Activated CD8-positive, alpha-beta memory T cell treated with anti-CD3 and anti-CD28 coated beads for 36 hours (primary cell): ENCODE results near the gene ALX4. TPM values are rescaled to one million over a fixed set of nuclear protein-coding genes. Genes with fewer than 3 reads are reported as not detected.

Source experiments
- CTCF ChIA-PET: fragments of 350-600 bp; sonication (Branson Sonifier 250); formaldehyde crosslinking; loops from one replicate; lab custom pipeline; 2021; ENCODE audit warnings: antibody characterized with exemption; lab: Charles Lee
- POLR2A ChIA-PET: fragments of 350-600 bp; sonication (Branson Sonifier 250); formaldehyde crosslinking; loops from one replicate; lab custom pipeline; 2021; ENCODE audit warnings: antibody characterized with exemption; lab: Charles Lee
- total RNA-seq, 2 experiments: library from RNA; stranded (reverse); gene quantifications; one replicate each; pipeline ENCODE4 v1.2.3, GENCODE V29; 2021

ALX4 gene
- not detected for total RNA-seq

GRCh38 chr11:44309478-44310205, at the start of gene ALX4:
Gene ALX4 (minus strand): TSS chr11:44310139. CDS start chr11:44310062, 77 bp downstream.
- ChIA-PET POLR2A (interaction anchor here (0.7 kb wide), 1 partner anchor 36 kb away, joined by 5 read pairs; no protein-coding TSS in a partner anchor), CTCF (interaction anchor here (1.1 kb wide), 1 partner anchor 11 kb away, joined by 3 read pairs; no protein-coding TSS in a partner anchor)

GRCh38 chr11:44359162-44359561, 49.2 kb upstream of the ALX4 start:
- ChIA-PET CTCF (no interaction called here), POLR2A (no interaction called here)

DNA sequence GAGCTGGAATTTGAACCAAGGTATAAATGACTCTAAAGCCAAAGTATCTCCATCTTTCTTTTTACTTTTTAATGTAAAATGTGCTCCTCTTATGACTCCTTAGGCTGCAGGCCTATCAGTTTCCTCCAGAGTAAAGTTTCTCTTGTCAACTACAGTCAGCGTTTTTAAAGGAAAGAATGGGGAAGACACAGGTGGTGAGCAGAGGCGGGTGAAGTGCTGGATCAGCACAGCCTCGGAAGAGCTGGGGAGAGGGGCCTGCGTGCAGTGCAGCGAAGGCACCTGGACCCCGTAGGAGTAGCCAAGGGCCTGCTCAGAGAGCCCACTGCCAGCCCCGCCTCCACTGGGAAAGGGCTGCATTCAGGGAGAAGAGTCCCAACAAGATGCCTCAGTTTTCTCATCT, 48.8 kb upstream of the ALX4 start:
- ChIA-PET CTCF (no interaction called here), POLR2A (no interaction called here)

DNA sequence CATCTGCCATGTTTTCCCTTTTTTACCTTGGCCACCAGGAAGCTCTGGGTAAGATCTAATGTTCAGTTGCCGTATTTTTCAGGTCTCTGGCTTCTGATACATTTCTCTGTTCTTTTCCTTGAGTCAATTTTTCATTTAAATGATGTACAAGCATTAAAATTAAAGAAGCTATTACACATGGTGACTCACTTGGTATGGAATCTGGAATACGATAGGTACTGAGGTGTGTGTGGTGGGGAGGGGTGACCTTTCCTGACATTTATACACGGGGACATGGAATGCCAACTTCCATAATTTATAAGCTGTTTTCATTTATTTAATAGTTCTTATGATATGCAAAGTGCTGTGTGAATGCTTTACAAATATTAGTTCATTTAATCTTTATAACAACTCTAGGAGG, 47.8 kb upstream of the ALX4 start:
- ChIA-PET CTCF (no interaction called here), POLR2A (no interaction called here)

DNA sequence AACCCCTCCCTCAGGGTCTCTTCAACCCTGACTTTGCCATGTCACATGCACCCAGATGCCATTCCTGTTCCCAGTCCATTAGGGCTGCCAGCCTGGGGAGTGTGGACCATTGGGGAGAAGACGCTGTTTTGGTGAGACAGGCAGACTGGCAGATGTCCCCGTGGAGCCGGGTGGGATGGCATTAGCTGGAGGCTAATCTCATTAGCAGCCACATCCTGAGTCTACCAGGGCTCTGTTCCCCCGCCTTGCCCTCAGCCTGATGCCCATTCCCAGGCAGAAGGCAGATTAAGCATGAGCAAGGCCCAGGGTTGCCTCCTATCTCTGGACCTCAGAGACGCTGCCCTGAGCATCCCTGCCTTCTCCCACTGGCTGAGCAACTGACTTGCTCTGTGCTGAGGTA, 46.4 kb upstream of the ALX4 start:
- ChIA-PET CTCF (no interaction called here), POLR2A (no interaction called here)

- POLR2A ChIA-PET: no interaction called here
- CTCF ChIA-PET: no interaction called here
These were observed 42.1 kb upstream of the ALX4 start for GRCh38 chr11:44351898-44352498.

DNA sequence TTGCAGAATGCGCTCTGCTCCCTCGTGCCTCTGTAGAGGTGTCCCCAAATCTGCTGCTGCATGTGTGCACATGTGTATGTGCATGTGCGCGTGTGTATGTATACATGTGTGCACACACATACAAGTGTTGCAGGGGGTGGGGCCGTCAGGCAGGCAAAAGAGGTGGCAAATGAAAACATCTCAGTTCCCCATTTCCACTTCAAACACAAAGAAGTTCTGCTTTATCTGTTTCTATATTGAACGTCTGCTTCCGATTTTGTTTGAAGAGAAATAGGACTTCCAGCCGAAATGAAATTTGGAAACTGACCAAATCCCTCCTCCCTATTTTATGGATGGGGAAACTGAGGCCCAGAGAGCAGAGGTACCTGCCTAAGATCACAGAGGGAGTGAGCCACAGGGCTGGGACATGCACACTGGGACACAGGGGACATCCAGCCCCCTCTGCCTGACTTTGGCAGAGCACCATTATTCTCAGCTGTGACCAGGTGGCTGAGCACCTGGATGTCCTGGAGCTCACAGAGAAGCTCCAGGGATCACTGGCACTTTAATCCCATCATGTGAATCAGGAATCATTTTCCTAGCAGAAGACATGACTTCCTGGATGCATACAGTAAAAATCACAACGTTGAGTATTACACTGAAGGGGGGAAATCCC, 41.2 kb upstream of the ALX4 start:
- ChIA-PET CTCF (no interaction called here), POLR2A (no interaction called here)

DNA sequence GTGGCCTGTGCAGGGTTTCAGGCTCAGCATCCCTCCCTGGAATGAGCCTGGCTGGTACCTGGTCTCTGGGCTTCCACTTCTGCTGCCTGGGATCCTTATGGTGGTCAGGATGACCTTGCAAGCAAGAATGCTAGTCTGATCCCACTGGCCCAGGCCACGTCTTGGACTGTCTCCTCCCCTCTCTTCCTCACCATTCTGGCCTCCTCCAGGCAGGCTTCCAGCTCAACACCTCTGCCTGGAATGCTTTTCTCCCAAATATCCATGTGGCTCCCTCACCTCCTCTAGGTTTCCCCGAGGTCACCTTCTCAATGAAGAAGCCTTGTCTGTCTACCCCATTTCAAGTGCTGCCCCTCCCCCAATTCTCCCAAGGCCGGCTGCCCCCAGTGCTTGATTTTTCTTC, 39.4 kb upstream of the ALX4 start:
- ChIA-PET POLR2A (no interaction called here), CTCF (no interaction called here)

- ChIA-PET POLR2A (no interaction called here), CTCF (no interaction called here)
These were observed 38.8 kb upstream of the ALX4 start for GRCh38 chr11:44348721-44349120.

GRCh38 chr11:44348114-44348513, 38.2 kb upstream of the ALX4 start:
- ChIA-PET POLR2A (no interaction called here), CTCF (no interaction called here)

- CTCF ChIA-PET: no interaction called here
- POLR2A ChIA-PET: interaction anchor here (0.5 kb wide), 1 partner anchor 118 kb away, joined by 3 read pairs; no protein-coding TSS in a partner anchor
These were observed 37.6 kb upstream of the ALX4 start for GRCh38 chr11:44347538-44347937.

DNA sequence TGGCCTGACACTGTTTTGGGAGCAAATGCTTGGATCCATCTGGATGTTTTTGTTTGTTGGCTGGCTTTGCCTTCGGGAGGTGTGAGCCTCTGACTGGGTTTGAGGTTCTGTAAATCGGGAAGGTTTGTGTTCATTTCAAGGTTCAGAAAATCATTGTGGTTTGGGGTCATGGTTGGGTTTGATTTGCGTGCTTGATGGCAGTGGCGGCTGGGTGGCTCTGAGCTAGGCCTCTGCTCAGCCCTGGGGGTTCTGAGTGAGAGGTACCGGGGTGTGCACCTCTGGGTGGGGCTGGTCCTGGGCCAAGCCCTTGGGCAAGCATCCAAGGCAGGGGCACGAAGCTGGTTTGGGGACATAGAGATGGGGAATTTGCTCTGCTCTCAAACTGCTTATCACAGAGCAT, 37.0 kb upstream of the ALX4 start:
- POLR2A ChIA-PET: interaction anchor here (0.5 kb wide), 1 partner anchor 118 kb away, joined by 3 read pairs; no protein-coding TSS in a partner anchor
- CTCF ChIA-PET: no interaction called here

GRCh38 chr11:44345781-44346180, 35.8 kb upstream of the ALX4 start:
- ChIA-PET CTCF (no interaction called here), POLR2A (interaction anchor here (0.5 to 0.7 kb wide), 2 partner anchors 17 to 36 kb away, joined by 3 to 5 read pairs; partner anchors contain the start of gene ALX4)

- POLR2A ChIA-PET: interaction anchor here (0.5 kb wide), 1 partner anchor 35 kb away, joined by 5 read pairs; the partner anchor contains the start of gene ALX4
- CTCF ChIA-PET: no interaction called here
These were observed 35.0 kb upstream of the ALX4 start for GRCh38 chr11:44344921-44345320.

DNA sequence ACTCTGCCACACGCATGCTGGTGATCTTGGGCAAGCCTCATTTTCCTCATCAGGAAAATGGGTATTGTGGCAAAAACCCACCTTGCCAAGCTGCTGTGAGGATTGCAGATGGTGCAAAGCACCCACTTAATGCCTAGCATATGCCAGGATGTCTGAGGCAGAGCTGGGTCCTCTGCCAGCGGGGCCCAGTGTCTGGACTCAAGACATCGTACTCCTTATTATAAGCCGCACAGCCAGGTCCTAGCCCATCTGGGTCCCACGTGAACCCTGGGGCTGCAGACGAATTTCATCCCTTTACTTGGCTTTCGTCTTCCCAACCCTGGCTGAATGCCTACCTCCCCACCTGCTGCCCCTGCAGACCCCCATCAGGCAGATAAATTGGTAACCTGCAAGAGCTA, 34.5 kb upstream of the ALX4 start:
- CTCF ChIA-PET: no interaction called here
- POLR2A ChIA-PET: no interaction called here

GRCh38 chr11:44343778-44344422, 34.0 kb upstream of the ALX4 start:
- POLR2A ChIA-PET: no interaction called here

DNA sequence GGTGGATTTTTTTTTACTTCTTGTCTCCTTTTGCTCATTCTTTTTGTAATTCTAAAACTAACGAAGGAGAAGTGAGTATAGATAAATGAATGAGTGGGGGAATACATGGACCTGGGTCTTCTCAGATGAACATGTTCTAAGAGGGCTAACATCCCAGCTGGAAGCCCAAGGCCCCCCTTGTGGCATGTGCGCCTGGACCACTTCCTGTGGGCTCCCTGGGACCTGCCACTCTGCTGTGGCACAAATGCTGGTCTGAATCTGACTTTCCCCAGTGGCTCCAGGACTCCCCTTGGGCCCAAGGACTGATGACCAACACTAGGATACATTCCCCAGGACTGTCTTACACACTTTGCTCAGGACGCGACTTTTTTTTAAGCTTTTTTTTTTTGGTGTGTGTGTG, 32.7 kb upstream of the ALX4 start:
- ChIA-PET CTCF (no interaction called here), POLR2A (no interaction called here)

More at GRCh38 chr11:44343778-44344422, 34.0 kb upstream of the ALX4 start:
- CTCF ChIA-PET: no interaction called here

DNA sequence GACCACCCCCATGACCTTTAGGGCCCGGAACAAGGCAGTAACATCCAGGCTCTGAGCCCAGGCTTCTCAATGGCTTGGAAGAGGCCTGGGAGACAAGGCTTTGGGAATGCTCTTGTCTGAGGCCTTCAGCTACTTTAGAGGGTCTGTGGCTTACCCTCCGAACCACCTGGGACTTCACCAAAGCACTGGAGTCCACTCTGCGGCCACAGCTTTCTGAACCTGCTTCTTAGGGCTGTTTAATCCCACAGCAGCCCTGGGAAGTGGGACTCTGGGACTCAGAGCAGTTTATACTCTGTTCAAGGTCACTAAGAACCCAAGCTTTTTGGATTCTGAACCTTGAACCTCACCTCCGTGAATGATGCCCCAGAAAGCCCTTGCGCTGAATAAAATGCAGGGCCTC, 30.7 kb upstream of the ALX4 start:
- ChIA-PET POLR2A (no interaction called here), CTCF (no interaction called here)

- CTCF ChIA-PET: no interaction called here
These were observed 29.6 kb upstream of the ALX4 start for GRCh38 chr11:44339530-44339883.

More at GRCh38 chr11:44339530-44339883, 29.6 kb upstream of the ALX4 start:
- POLR2A ChIA-PET: no interaction called here
